Esophagus muscularis mucosa (tissue), 3 donors: Measurements from ENCODE around the gene INPP5A.

ENCODE experiments used
- CTCF ChIP-seq, 3 experiments: fragments of 200-600 bp in 2 of 3; fragments of 450-650 bp in 1 of 3; sonication (generic) in 2 of 3; IDR thresholded peaks; one replicate each; pipeline ENCODE4 v1.5.1; 2017 to 2019; ENCODE audit warnings: antibody characterized with exemption in 3 of 3, mild to moderate bottlenecking in 2 of 3, moderate library complexity in 1 of 3
- POLR2A ChIP-seq: fragments of 450-650 bp; IDR thresholded peaks from one replicate; pipeline ENCODE4 v1.6.1; 2017; ENCODE audit warnings: antibody characterized with exemption, moderate library complexity, mild to moderate bottlenecking, low read depth
- POLR2AphosphoS5 ChIP-seq, 2 donors: sonication (generic); formaldehyde crosslinking; IDR thresholded peaks; one replicate each; pipeline ENCODE4 v1.6.1; 2017; ENCODE audit warnings: antibody characterized with exemption in 2 of 2

GRCh38 chr10:132542086-132542775, 4.6 kb downstream of the INPP5A start:
- TF ChIP-seq POLR2A (no peak), CTCF (IDR thresholded peaks at IDR 0.05) (no peak), POLR2AphosphoS5 (IDR thresholded peaks at IDR 0.05) (no peak)
